Keratinocyte (primary cell): ENCODE data around the gene FAM53B. TPM values are rescaled to one million over a fixed set of nuclear protein-coding genes. Genes with fewer than 3 reads are reported as not detected.

Experiments used
- DNase-seq: peaks from one replicate; pipeline ENCODE4 v3.0.0-alpha.2; 2011; ENCODE audit warnings: low read depth, missing footprints, low spot score
- FAIRE-seq: peaks from 2 replicates; lab custom pipeline; 2011; peaks lifted over from hg19 to GRCh38; lab: Jason Lieb, UNC
- H2AFZ ChIP-seq: 2 replicates; pipeline ENCODE4 v1.6.0; 2012; ENCODE audit warnings: low read length, control low read depth, inconsistent platforms; ENCODE audit not compliant: control insufficient read depth
- H3K27ac ChIP-seq: 2 replicates; pipeline ENCODE4 v1.5.1; 2011; ENCODE audit warnings: low read length; ENCODE audit not compliant: control insufficient read depth, insufficient read depth
- H3K27me3 ChIP-seq: 3 replicates; pipeline ENCODE4 v1.6.0; 2011; ENCODE audit warnings: low read length; ENCODE audit not compliant: control insufficient read depth, insufficient read depth; ENCODE audit errors: extremely low read depth
- H3K36me3 ChIP-seq, 2 experiments: 2 replicates in 1 of 2; 3 replicates in 1 of 2; pipeline ENCODE4 v1.5.1; 2011; ENCODE audit warnings: low read length in 2 of 2, mild to moderate bottlenecking in 1 of 2; ENCODE audit not compliant: control insufficient read depth in 2 of 2, insufficient read depth in 2 of 2; ENCODE audit errors: extremely low read depth in 1 of 2
- H3K4me1 ChIP-seq: 3 replicates; pipeline ENCODE4 v1.5.1; 2011; ENCODE audit warnings: low read length; ENCODE audit not compliant: control insufficient read depth, insufficient read depth; ENCODE audit errors: extremely low read depth
- H3K4me2 ChIP-seq: 3 replicates; pipeline ENCODE4 v1.6.0; 2011; ENCODE audit warnings: low read depth, low read length; ENCODE audit not compliant: control insufficient read depth, insufficient read depth; ENCODE audit errors: extremely low read depth
- H3K4me3 ChIP-seq, 3 experiments: fragments of 200-600 bp in 1 of 3; sonication (generic) in 1 of 3; 2 replicates in 2 of 3; 3 replicates in 1 of 3; pipeline ENCODE4 v1.5.1; 2011 to 2016; ENCODE audit warnings: low read length in 3 of 3, mild to moderate bottlenecking in 3 of 3, control low read depth in 2 of 3, inconsistent platforms in 1 of 3, low read depth in 1 of 3, mixed read lengths in 1 of 3, mixed run types in 1 of 3, moderate library complexity in 1 of 3; ENCODE audit not compliant: control insufficient read depth in 2 of 3, insufficient read depth in 2 of 3; ENCODE audit errors: extremely low read depth in 1 of 3
- H3K79me2 ChIP-seq: 2 replicates; pipeline ENCODE4 v1.6.0; 2012; ENCODE audit warnings: low read length; ENCODE audit not compliant: control insufficient read depth, insufficient read depth
- H3K9ac ChIP-seq: 3 replicates; pipeline ENCODE4 v1.6.0; 2011; ENCODE audit warnings: low read length; ENCODE audit not compliant: control insufficient read depth, insufficient read depth; ENCODE audit errors: extremely low read depth
- H3K9me1 ChIP-seq: 3 replicates; pipeline ENCODE4 v1.6.0; 2011; ENCODE audit warnings: low read length; ENCODE audit not compliant: control insufficient read depth, insufficient read depth; ENCODE audit errors: extremely low read depth
- H3K9me3 ChIP-seq: 2 replicates; pipeline ENCODE4 v1.5.1; 2012; ENCODE audit warnings: low read depth, low read length; ENCODE audit not compliant: control insufficient read depth
- H4K20me1 ChIP-seq: 3 replicates; pipeline ENCODE4 v1.6.0; 2011; ENCODE audit warnings: low read length; ENCODE audit not compliant: control insufficient read depth, insufficient read depth; ENCODE audit errors: extremely low read depth
- CTCF ChIP-seq, 3 experiments: IDR thresholded peaks in 1 of 3; conservative IDR thresholded peaks in 1 of 3; optimal IDR thresholded peaks in 1 of 3; 2 replicates in 2 of 3; 3 replicates in 1 of 3; pipeline versions ENCODE3 to v1.5.1; 2011; ENCODE audit warnings: low read length in 3 of 3, mild to moderate bottlenecking in 3 of 3, moderate library complexity in 2 of 3, control low read depth in 1 of 3, inconsistent platforms in 1 of 3; ENCODE audit not compliant: insufficient read depth in 2 of 3; ENCODE audit errors: extremely low read depth in 1 of 3
- EZH2 ChIP-seq: IDR thresholded peaks from one replicate; pipeline ENCODE4 v1.6.1; 2012; ENCODE audit warnings: inconsistent platforms, mild to moderate bottlenecking, low read length, moderate library complexity
- dilution Hi-C: fragments of 300-500 bp; cut with MboI; formaldehyde crosslinking; loops from one replicate; pipeline ENCODE4 v1.7.0; 2020; ENCODE audit warnings: low sequenced_read_pairs; ENCODE audit not compliant: extremely low pct_ligation_motif_present
- polyA plus RNA-seq, 5 experiments: library from polyadenylated mRNA; depleted of rRNA in 3 of 5; stranded (reverse) in 3 of 5; stranded (forward) in 1 of 5; unstranded in 1 of 5; fragments of >200 nt; gene quantifications; 1 replicate in 1 of 5; 2 replicates in 3 of 5; 3 replicates in 1 of 5; pipeline versions ENCODE4 v1.2.1 to v1.2.3, GENCODE V29; 2011 to 2012; ENCODE audit warnings: missing spikeins in 2 of 5, low read depth in 1 of 5, low replicate concordance in 1 of 5

Gene FAM53B
- polyA plus RNA-seq, 1 donor (not counting 4 experiments of a cell fraction or from before 2014, with no cell fraction given): 8.6 TPM

GRCh38 chr10:124645467-124646095 lies 98.6 kb downstream of the FAM53B start:
- H3K27me3 ChIP-seq: no peaks in the 10 kb centered on the region
- H3K4me2 ChIP-seq: no peak overlapping the region
- H3K36me3 ChIP-seq: peaks cover 2 to 4% of the 10 kb centered on the region in 2 experiments
- DNase-seq (no peak), FAIRE-seq (no peak)
- TF ChIP-seq CTCF (optimal IDR thresholded peaks at IDR 0.05 in 1 of 3, IDR thresholded peaks at IDR 0.05 in 1 of 3, conservative IDR thresholded peaks at IDR 0.05 in 1 of 3; ENCODE audit: extremely low read depth in 1 of 3, insufficient read depth in 2 of 3, low read length in 3 of 3) (no peak), EZH2 (no peak)
- H3K4me1 ChIP-seq: peaks cover 44% of the 10 kb centered on the region
- H3K9me1 ChIP-seq: no peaks in the 10 kb centered on the region
- H2AFZ ChIP-seq: no peak overlapping the region
- H3K4me3 ChIP-seq: no peak overlapping the region
- H4K20me1 ChIP-seq: no peaks in the 10 kb centered on the region
- dilution Hi-C loops: no loop called here
- H3K79me2 ChIP-seq: peaks cover 24% of the 10 kb centered on the region
- no peak overlapping the region for H3K27ac ChIP-seq
- no peak overlapping the region for H3K9ac ChIP-seq
- H3K9me3 ChIP-seq: no peaks in the 10 kb centered on the region

- TF ChIP-seq EZH2 (no peak), CTCF (optimal IDR thresholded peaks at IDR 0.05 in 1 of 3, IDR thresholded peaks at IDR 0.05 in 1 of 3, conservative IDR thresholded peaks at IDR 0.05 in 1 of 3; ENCODE audit: extremely low read depth in 1 of 3, insufficient read depth in 2 of 3, low read length in 3 of 3) (no peak)
- H3K27ac ChIP-seq: no peak overlapping the region
- no peak for FAIRE-seq
- no peak overlapping the region for H3K9ac ChIP-seq
- H2AFZ ChIP-seq: no peak overlapping the region
- peaks cover 44% of the 10 kb centered on the region for H3K4me1 ChIP-seq
- dilution Hi-C loops: no loop called here
- no peaks in the 10 kb centered on the region for H3K9me1 ChIP-seq
- no peak overlapping the region for H3K4me3 ChIP-seq
- H3K79me2 ChIP-seq: peaks cover 21% of the 10 kb centered on the region
- H3K4me2 ChIP-seq: no peak overlapping the region
- H3K27me3 ChIP-seq: no peaks in the 10 kb centered on the region
- H4K20me1 ChIP-seq: no peaks in the 10 kb centered on the region
- no peak for DNase-seq
- peaks cover 2 to 4% of the 10 kb centered on the region in 2 experiments for H3K36me3 ChIP-seq
- H3K9me3 ChIP-seq: no peaks in the 10 kb centered on the region
Observed at GRCh38 chr10:124644771-124645415, 99.3 kb downstream of the FAM53B start.
